ENCODE results near the gene TIMM17A. TPM values are rescaled to one million over a fixed set of nuclear protein-coding genes. Genes with fewer than 3 reads are reported as not detected.

The TIMM17A gene
- total and polyA plus RNA-seq, 2 of the 8 experiments (the other 6 are each of a cell fraction or from before 2014, with no cell fraction given) = 30.3 to 57.1 TPM

- Histone ChIP-seq H4K8ac (ENCODE audit: extremely low read depth, insufficient read depth, low read length) (no peak overlapping the region), H4K20me1 (replicated peaks in 1 of 2; ENCODE audit: control insufficient read depth in 1 of 2, insufficient read depth in 2 of 2, low read length in 2 of 2) (peaks cover 2 to 6% of the 10 kb centered on the region in 2 experiments), H3K36me3 (ENCODE audit: control insufficient read depth in 2 of 4, insufficient read depth in 4 of 4, low read length in 3 of 4) (peaks cover 14 to 36% (median 23%) of the 10 kb centered on the region in 4 experiments; a peak in 7 of 8 replicates), H3K23me2 (ENCODE audit: low read depth, low read length) (peaks cover 9% of the 10 kb centered on the region), H3K23ac (ENCODE audit: insufficient read length) (no peak overlapping the region), H3K18ac (ENCODE audit: extremely low read depth, low read length) (peak overlapping the region; percentile 85; the same call in 1 of the 2 replicates), H3K4me2 (ENCODE audit: insufficient read depth in 1 of 2, low read depth in 2 of 2, low read length in 2 of 2) (peak overlapping the region; percentile 67 to 88; a peak in 3 of 4 replicates), H2BK120ac (replicated peaks; ENCODE audit: low read depth, low read length) (peak overlapping the region; percentile 98), H3K9me3 (ENCODE audit: insufficient read depth in 2 of 2, low read depth in 1 of 2, low read length in 1 of 2) (no peaks in the 10 kb centered on the region), H3K4me1 (replicated peaks in 1 of 4; ENCODE audit: control insufficient read depth in 3 of 4, insufficient read depth in 4 of 4, low read length in 3 of 4) (peaks cover 12 to 39% (median 31%) of the 10 kb centered on the region in 4 experiments), H3K14ac (ENCODE audit: insufficient read length) (no peak overlapping the region), H3K4ac (replicated peaks; ENCODE audit: insufficient read length, low read depth, low read length) (no peak overlapping the region), H3K9ac (replicated peaks in 1 of 4; ENCODE audit: extremely low read depth in 1 of 4, low read depth in 3 of 4, low read length in 3 of 4) (peak overlapping the region in 1 of 4 experiments; percentile 5; a peak in 1 of 7 replicates), H2BK12ac (ENCODE audit: low read depth, low read length) (peak overlapping the region; percentile 91), H3K79me1 (ENCODE audit: low read depth, low read length) (peaks cover 5% of the 10 kb centered on the region), H3K56ac (replicated peaks; ENCODE audit: insufficient read length, low read depth, low read length) (no peak overlapping the region), H4K5ac (ENCODE audit: insufficient read length, low read depth, low read length) (peak overlapping the region; percentile 80), H3K27me3 (replicated peaks in 1 of 4; ENCODE audit: control insufficient read depth in 3 of 4, extremely low read depth in 1 of 4, insufficient read depth in 3 of 4, low read length in 3 of 4) (no peaks in the 10 kb centered on the region), H2BK20ac (ENCODE audit: low read length) (peak overlapping the region; percentile 94), H2AK5ac (ENCODE audit: low read depth, low read length) (peak overlapping the region; percentile 58; the same call in 1 of the 2 replicates), H4K91ac (replicated peaks; ENCODE audit: insufficient read length, low read length) (peak overlapping the region; percentile 99), H2BK5ac (ENCODE audit: low read depth, low read length) (peak overlapping the region; percentile 98), H2BK15ac (ENCODE audit: low read length) (0 out of 2 replicates have a peak overlapping the region, but pooled peaks have one; percentile 97), H3K27ac (ENCODE audit: low read depth, low read length) (peak overlapping the region; percentile 85), H3K4me3 (ENCODE audit: extremely low read depth in 1 of 4, insufficient read depth in 2 of 4, low read depth in 3 of 4, low read length in 4 of 4) (peak overlapping the region in 2 of 4 experiments; percentile 19 to 48; a peak in 4 of 8 replicates), H3K79me2 (ENCODE audit: control insufficient read depth in 1 of 2, insufficient read depth in 2 of 2, low read length in 2 of 2) (peaks cover 0 to 13% of the 10 kb centered on the region in 2 experiments; a peak in 1 of 4 replicates), H2AFZ (ENCODE audit: low read length) (no peak overlapping the region)
- ChIA-PET POLR2A (ENCODE audit: partially characterized antibody) (interaction anchor here (0.7 to 6.4 kb wide), 18 partner anchors 8 to 146 kb away, joined by 3 to 98 read pairs (median 6); partner anchors contain the start of genes GPR37L1, RNPEP and TIMM17A), CTCF (ENCODE audit: partially characterized antibody) (interaction anchor here (0.7 to 27.9 kb wide), 35 partner anchors 8 to 993 kb away, joined by 3 to 1014 read pairs (median 4); partner anchors contain the start of genes GPR37L1 and RNPEP)
- FAIRE-seq (no peak), DNase-seq (ENCODE audit: low read depth in 1 of 2, low spot score in 2 of 2) (no peak)
- WGBS, 2 experiments (ENCODE audit: extremely low coverage in 1 of 2, insufficient coverage in 1 of 2, insufficient read length in 1 of 2, insufficient replicate concordance in 2 of 2, low coverage in 1 of 2, low lambda C conversion rate in 2 of 2, missing lambda C conversion rate in 1 of 2) = 66% methylated on average over 8 of the region's 8 CpGs; no CpG with 5 or more reads in 1 of the 2 experiments
- TF ChIP-seq POLR2AphosphoS5 (IDR thresholded peaks at IDR 0.05; ENCODE audit: low read depth, low read length) (0 out of 2 replicates have a peak, but pooled peaks have one; percentile 10), PHF8 (conservative IDR thresholded peaks at IDR 0.05; ENCODE audit: low read depth, low read length) (no peak)
Observed at GRCh38 chr1:202007304-202007703, 52.0 kb downstream of the TIMM17A start.
